GM21360 (cell line): ENCODE results near the gene ATXN7.

ENCODE experiments used
- ATAC-seq: cut with Tn5 transposase; IDR thresholded peaks from one replicate; pipeline ENCODE4 v1.9.1; 2021; ENCODE audit warnings: mild to moderate bottlenecking, moderate library complexity; ENCODE audit not compliant: unreplicated experiment

Gene ATXN7

DNA sequence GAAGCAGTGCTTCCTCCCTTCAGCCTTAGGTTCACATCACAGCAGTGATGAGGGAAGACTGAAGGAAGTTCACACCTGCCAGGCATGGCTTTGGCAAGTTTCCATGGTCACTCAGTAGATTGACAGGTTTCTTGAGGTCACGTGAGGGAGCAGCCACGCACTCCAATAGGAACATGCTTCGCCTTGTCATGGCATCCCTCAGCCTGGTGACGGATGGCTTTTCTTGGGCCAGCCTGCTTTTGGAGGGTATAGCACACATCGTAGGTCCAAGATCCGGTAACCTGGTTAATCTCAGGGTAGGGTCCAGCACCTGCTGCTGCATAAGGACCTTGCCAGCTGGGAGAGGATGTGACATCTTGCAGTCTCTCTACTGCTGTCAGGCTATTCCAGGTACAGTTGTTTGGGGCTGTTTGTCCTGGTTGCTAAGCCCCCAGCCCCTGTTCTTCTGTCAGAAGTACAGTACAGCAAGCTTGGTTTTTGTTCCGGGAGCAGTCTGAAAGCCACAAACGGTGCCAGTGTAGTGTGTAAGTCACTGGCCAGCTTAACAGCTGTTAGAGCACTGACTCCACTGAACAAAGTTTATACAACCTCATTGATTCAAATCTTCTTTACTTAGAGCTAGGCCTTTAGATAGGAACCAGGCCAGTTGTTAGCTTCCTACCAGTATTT is 117.3 kb downstream of the ATXN7 start:
- ATAC-seq = no peak

DNA sequence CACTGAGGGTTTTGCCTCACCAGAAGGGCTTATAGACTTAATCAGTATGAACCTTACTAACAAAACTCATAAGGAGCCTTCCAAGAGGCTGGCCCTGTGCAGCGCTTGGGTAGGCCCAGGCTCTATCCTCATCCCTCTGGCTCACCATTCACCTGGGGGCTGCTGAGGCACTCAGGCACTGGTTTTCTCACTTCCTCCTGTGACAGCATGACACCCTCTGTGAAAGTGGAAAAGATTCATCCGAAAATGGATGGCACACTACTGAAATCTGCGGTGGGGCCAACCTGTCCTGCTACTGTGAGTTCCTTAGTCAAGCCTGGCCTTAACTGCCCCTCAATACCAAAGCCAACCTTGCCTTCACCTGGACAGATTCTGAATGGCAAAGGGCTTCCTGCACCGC is 118.3 kb downstream of the ATXN7 start:
- ATAC-seq = no peak

DNA sequence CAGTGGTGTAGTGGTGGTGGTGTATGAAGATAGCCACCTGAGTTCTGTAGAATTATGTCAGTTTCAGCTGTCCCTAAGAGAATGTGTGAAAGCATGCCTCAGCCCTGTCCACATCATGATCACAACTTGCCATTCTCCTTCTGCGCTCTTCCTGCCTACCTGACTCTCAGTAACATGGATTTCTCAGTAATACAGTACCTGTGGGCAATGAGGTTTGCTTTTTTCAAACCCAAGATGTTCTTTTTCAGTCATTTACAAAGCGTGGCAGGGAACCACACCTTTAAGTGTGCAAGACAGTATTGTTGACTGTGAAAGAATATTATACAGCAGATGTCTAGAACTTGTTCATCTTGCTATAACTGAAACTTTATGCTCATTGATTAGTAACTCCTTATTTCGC is 120.7 kb downstream of the ATXN7 start:
- no peak for ATAC-seq

DNA sequence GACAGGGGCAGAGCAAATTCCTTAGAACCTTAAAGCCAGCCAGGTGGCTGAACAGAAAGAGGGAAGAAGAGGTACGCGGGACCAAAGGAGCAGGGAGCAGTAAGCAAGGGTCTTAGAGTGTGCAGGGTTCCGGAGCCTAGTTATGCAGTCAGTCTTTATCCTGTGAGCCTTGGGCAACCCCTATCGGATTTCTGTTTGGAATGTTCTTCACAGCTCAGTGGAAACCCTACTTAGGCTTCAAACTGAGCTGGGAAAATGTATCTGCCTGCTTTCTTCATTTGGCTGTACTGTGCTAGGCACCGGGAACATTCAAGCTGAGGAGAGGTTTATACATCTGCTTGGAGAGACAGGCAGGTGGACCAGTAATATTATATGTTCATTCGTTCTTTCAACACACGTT is 122.5 kb downstream of the ATXN7 start:
- no peak for ATAC-seq

DNA sequence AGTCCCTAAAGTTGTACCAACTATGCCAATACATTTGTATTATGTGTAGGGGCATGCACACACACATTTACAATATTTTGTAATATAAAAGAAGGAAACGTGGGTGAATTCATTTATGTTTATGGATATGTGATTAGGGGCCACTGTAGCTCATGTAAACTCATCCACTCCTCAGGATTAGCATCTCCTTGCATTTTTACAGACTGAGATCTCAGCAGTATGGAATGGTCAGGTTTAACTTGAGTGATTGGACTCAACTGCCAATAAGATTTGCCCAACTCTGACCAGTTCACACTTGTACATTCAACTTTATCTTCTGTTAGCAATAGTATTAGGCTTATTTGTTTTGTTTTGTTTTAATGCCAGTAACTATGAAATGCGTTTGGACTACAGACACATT is 123.2 kb downstream of the ATXN7 start:
- no peak for ATAC-seq

DNA sequence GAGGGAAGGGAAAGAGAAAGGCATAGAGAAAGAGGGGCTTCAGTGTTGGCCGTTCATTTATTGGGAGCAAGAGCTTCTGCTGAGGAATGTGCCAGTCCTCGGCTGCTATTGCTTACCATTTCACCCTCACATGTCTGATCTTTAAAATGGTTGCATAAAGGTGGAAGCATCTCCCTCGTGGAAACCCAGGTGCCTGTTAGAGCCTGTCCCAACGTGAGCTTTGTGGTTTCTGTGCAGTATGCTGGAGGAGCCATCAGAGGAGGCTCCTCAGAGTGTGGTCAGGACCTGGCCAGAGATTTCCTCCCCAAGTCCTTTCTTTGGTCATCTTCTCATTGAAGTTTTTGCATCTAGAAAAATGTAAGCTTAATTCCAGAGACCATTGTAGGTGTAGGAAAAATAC is 125.3 kb downstream of the ATXN7 start:
- ATAC-seq = no peak

DNA sequence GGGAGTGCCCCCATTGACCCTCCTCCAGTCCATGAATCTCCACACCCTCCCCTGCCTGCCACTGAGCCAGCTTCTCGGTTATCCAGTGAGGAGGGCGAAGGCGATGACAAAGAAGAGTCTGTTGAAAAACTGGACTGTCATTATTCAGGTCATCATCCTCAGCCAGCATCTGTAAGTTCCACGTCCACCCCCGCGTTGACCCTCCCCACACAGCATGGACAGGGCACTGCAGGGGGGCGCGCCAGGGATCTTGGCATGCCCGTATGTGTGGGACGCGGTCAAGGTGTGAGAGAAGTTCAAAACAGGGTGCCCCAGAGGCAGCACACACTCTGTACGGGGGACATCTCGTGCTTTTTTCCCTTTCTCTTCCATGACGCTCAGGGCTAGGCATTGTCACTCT is 126.5 kb downstream of the ATXN7 start:
- ATAC-seq = no peak

DNA sequence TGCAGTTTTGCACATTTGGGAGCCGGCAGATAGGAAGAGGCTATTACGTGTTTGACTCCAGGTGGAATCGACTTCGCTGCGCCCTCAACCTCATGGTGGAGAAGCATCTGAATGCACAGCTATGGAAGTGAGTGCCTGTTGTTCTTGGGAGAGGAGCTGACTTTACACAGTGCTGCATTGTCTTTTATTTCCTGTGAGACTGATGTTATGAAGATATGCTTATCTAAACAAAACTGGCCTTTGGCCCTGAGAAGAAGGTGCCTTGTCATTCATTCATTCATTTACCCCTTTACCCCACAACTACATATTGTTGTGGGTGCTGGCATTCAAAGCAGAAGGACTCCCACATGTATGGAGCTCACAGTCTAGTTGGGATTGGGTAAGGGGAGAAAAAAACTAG is 127.1 kb downstream of the ATXN7 start:
- no peak for ATAC-seq

DNA sequence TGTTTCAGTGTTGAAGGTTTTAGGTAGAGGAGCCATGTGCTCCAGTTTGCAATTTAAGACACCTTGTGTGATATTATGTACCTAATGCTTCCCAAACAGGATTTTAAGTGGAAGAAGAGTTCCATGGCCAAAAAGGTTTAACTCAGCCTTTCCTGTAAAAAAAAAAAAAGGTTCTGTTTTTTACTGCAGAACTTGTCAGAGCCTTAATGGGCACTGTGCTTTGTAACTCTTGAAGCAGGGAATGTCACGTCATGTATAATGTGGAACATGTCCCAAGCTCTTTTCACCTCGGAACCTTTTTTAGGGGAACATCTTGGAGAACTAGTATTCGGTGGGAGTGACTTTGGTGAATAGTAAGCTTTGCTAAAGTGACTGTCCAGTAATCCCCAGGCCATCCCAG is 128.0 kb downstream of the ATXN7 start:
- no peak for ATAC-seq

DNA sequence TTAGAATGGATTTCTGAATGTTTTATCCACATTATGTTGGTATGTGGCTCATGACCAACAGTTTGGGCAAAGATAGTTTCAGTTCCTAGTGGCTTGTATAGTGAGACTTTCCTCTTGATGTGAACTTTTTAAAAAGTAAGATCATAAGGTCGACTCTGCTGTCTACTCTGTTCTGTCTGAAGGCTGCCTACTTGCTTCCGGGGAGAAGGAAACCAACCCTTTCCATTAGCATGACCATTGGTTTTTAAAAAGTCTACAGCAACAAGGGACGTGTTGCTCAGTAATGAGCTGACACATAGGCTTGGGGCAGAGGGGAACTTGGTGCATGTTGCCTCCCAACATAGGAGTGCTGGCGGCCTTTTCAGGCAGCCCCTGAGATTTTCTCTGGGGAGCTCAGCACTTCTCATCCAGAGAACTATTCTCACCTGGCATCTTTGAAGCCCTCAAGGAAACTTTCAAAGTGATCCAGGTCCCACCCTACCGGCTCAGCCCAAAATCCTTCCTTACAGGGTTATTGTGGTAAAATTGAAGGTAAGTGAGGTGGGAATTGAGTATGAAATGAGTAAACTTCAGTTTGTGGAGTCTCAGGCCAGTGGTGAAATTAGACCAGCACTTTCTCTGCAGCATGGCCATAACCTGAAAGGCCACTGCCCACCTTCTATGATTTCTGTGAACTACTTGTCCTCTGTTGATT is 129.0 kb downstream of the ATXN7 start:
- no peak for ATAC-seq

DNA sequence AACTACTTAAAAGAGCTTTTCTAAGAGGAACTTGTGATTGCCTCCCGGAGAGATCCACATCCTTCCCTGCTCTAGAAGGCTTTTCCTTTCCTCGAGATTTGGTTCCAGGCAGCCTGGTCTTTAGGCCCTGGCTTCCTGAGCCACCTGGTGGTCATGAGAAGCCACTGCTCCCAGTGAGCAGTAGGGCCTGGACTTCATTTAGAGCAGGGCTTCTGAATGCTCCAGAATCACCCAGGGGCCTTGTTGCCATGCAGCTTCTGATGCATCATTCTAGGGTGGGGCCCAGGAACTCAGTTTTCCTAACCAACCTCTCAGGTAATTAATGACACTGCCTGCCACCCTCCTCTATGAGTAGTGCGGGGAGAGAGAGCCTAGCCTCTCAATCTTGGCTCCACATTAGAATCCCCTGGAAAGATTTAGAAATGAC is 130.0 kb downstream of the ATXN7 start:
- ATAC-seq = peak; percentile 84

DNA sequence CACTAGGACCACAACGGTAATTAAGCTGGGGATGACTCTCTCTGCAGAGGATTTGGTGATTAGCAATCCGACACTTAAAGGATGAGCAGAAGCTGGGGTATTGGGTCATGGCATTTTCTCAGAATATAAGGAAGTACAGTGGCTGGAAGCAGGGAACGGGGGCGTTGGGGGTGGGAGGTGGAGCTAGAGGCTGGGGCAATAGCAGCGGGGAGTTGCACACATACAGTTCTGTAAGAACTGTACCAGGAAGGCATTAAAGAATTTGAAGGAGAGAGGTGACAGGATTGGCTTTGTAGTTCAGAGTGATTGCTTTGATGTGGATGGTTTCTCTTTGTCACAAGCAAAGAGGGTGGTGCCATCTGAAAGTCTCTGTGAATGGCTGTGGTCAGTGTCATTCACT is 131.4 kb downstream of the ATXN7 start:
- no peak for ATAC-seq

DNA sequence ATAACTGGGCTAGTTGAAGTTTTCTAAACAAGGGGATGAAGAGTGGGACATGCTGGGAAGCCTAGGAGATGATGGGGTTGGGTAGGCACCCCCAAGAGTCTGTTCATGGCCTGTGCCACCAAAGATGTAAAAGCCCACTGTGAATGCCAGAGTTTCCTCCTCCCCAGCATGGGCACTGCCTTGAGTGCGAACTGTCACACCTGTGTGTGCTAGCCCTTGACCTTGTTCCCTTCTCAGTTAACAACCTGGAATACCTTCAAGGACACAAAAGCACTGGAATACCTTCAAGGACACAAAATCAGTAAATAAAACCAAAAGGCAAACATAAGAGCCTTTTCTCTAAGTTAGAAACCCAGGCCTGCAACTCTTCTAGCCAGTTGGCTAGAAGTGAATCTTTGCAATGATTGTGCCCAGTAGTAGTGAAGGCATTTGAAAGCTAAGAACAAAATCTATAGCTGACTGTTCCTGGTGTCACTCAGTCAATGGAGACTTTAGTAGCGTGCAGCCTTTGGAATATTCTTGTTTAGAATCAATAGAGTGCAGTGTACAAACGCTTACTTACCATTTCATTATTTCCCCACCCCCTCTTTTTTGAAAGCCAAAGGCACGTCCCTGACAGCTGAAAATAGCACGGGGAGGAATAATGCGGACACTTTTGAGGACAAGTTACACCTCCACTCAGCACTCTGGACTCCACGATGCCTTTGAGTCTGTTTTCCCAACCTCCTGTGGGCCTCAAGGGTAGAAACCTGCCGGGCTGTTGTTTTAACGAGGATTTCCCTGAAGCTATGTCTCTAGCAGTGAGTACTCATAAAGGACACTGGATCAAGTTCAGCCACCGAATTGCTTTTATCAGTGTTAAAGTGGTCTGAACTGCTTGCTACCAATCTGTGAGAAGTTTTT is 135.4 kb downstream of the ATXN7 start:
- no peak for ATAC-seq

DNA sequence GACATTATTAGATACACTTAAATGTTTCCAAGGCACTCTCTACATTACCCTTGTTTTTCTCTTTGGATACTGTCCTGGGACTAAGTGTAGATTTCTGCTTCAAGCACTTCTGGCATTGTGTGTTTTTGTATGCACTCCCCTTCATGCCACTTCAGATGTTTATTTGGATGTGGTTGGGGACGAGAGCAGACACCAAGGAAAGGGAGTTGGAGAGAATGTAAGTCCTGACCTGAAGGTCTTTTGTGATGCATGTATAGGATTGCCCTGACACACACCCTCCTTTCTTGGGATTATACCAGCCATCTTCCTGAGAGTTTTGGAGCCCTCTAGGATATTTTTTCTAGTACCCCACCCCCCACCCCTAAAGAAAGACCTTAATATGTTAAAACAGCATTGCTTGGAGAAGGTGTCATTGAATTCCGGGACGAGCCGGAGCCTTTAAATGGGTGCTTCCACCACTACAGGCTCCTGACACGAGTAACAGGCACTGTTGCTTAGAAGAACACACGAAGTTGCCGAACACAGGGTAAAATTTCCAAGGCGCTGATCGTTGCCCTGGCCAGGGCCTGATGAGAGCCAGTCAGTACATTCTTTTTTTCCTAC is 136.9 kb downstream of the ATXN7 start:
- no peak for ATAC-seq

DNA sequence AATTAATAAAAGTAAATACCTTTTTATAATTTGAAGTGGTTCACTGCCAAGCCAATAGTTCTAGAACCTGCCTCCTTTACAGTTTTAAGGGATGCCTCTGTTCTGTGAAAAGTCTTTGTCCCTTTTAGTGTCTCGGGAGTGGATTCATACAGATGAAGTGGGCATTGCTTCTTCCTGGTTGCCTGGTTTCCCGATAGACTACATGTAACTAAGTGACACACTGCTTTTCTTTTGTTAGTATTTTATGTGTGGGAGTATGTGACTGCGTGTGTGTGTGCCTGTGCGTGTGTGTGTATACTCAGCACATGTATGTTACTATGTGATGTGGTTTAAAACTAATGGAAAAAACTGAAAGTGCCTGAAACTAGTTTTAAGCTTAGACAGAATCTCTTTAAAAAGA is 138.6 kb downstream of the ATXN7 start:
- ATAC-seq = no peak

DNA sequence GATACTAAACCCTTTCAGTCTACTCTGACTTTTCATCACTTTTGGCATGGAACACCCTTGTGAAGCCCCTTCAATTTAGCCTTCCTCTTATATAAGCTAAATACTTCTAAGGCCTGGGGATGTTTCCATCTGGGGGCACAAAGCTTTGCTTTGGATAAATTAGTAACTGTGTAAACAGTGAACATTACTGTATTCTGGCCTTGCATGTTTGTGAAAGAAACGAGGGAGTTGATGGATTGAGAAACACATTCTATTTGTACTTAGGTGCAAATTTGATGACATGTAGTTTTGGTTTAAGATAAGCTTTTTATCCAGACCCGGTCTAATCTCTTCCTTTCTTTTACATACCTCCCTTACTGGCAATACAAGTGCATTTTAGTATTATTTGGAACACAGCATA is 139.9 kb downstream of the ATXN7 start:
- no peak for ATAC-seq

DNA sequence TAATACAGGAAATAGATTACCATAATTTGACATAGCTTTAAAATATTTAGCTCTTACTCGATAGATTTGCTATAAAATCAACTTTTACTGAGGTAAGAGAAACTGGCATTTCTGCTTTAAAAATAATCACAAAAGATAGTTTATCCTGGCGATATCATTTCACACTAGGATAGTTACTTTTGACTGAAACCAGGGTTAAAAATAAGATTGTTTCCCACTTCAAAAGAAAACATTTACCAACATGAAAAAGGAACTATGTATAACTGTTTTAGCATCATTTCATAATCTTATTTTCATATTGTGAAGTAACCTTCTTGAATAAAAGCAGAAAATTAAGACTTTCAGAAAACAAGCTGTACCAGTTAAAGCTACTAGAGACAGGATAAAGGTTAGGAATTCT is 144.3 kb downstream of the ATXN7 start:
- no peak for ATAC-seq

DNA sequence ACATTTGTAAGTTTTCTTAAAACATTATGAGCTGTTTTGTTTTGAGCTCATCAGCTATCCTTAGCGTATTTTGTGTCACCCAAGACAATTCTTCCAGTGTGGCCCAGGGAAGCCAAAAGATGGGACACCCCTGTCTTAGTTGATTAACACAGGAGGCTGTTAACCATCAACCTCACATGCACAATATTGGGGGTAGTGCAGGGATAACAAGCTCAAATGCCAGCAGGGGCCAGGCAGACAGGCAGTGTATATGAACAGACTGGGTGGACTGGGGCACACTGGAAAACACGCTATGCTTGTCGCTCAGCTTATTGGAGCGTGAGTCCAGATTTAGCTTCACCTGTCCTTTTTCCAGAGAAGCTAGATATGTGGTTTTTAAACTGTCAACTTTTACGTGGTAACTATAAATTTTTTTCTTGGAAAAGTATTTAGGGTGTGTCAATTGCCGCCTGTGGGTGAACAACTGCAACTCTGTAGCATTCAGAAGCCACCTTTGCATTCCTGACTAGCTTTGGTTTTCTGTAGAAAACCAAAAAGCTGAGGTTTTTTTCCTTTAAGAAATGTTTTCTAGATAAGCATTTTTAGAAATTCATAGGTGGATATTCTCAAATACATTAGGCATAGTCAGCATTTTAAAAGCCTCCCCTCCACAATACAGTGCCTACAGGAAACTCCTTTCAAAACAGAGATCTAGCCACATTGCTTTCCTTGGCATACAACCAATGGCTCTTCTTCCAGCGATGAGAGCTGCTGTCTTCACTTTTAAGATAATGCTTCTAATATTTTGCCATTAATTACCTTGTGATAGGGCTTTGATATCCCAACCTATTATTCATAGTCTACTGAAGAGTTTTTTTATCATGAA is 145.1 kb downstream of the ATXN7 start:
- ATAC-seq = no peak

DNA sequence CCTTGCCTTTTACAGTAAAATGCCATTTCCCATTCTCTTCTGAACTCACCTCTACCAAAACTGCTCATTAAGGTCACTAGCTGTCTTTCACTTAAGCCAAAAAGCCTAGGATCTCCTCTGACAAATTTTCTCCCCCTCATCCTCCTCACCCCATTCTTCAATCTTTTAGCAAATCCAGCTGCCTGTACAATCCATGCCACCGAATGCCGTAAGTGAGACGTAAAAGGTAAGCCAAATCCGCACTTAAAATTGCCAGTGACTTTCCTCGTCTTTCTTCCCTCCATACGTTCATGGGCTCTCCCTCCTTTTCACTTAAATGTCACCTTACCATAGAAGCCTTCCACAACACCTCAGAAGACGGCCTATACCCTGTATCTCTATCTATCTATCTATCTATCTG is 145.9 kb downstream of the ATXN7 start:
- no peak for ATAC-seq

DNA sequence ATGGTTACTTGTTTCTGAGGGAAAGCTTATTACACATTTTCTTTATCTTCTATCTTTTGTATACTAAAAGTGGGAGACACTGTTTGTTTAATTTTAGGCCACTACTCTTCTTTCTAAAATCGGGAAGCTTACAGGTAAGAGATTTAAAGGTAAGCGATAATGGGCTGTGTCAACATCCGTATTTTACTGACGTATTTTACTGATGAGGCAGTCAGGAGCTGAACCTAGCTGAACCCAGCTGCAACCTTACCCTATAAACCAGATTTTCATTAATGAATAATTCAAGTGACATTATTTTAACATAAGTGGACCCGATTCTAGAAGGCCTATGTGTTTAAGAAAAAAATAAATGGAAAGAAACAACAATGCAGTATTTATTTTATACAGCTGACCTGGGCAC is 146.5 kb downstream of the ATXN7 start:
- no peak for ATAC-seq

DNA sequence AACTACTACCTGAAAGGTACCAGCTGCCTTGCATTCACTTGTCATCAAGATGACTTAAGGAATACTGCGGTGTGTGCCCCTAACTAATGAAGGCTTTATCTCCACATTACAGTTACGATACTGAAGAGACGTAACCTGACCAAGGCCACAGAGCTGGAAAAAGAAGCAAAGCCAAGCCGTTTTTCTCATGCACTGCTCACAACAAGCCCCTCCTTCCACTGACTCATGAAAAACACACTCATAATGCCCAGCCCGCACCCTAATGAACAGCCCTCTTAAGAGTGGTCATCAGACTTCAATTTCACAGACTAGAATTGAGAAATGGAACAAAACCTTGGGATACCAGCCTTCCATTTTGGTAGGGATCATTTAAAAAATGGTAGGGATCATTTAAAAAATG is 148.0 kb downstream of the ATXN7 start:
- ATAC-seq = no peak
